Esophagus muscularis mucosa (tissue), 4 donors: Measurements from ENCODE around the gene MGAT5B. TPM values are rescaled to one million over a fixed set of nuclear protein-coding genes. Genes with fewer than 3 reads are reported as not detected.

ENCODE experiments used
- DNase-seq: peaks from one replicate; pipeline ENCODE4 v3.0.0-alpha.2; 2017; ENCODE audit errors: extremely low spot score
- H3K27ac ChIP-seq, 4 donors: fragments of 200-600 bp; sonication (generic); replicated peaks in 1 of 4; 1 replicate in 3 of 4; 2 replicates in 1 of 4; pipeline ENCODE4 v1.5.1; 2016 to 2019; ENCODE audit warnings: mild to moderate bottlenecking in 1 of 4
- H3K27me3 ChIP-seq, 4 donors: fragments of 200-600 bp; sonication (generic); one replicate each; pipeline versions ENCODE4 v1.5.1 to v1.6.0; 2016 to 2019
- H3K36me3 ChIP-seq, 4 donors: fragments of 200-600 bp; sonication (generic); one replicate each; pipeline ENCODE4 v1.5.1; 2016 to 2019
- H3K4me1 ChIP-seq, 4 donors: fragments of 200-600 bp; sonication (generic); one replicate each; pipeline ENCODE4 v1.5.1; 2016 to 2019
- H3K4me3 ChIP-seq, 4 donors: fragments of 200-600 bp; sonication (generic); 1 replicate in 2 of 4; 2 replicates in 2 of 4; pipeline ENCODE4 v1.5.1; 2016 to 2019; ENCODE audit warnings: mild to moderate bottlenecking in 4 of 4, moderate library complexity in 1 of 4
- H3K9me3 ChIP-seq, 4 donors: fragments of 200-600 bp; sonication (generic); 1 replicate in 3 of 4; 2 replicates in 1 of 4; pipeline ENCODE4 v1.5.1; 2016 to 2019
- CTCF ChIP-seq, 3 experiments: fragments of 200-600 bp in 2 of 3; fragments of 450-650 bp in 1 of 3; sonication (generic) in 2 of 3; IDR thresholded peaks; one replicate each; pipeline ENCODE4 v1.5.1; 2017 to 2019; ENCODE audit warnings: antibody characterized with exemption in 3 of 3, mild to moderate bottlenecking in 2 of 3, moderate library complexity in 1 of 3
- EP300 ChIP-seq: sonication (generic); formaldehyde crosslinking; IDR thresholded peaks from one replicate; pipeline ENCODE4 v1.6.1; 2017; ENCODE audit warnings: antibody characterized with exemption
- POLR2A ChIP-seq: fragments of 450-650 bp; IDR thresholded peaks from one replicate; pipeline ENCODE4 v1.6.1; 2017; ENCODE audit warnings: antibody characterized with exemption, moderate library complexity, mild to moderate bottlenecking, low read depth
- POLR2AphosphoS5 ChIP-seq, 2 donors: sonication (generic); formaldehyde crosslinking; IDR thresholded peaks; one replicate each; pipeline ENCODE4 v1.6.1; 2017; ENCODE audit warnings: antibody characterized with exemption in 2 of 2
- WGBS: methylation state at CpG from one replicate; pipeline ENCODE4 v1.1.5; 2018; 5-methylcytosine and 5-hydroxymethylcytosine counted together
- intact Hi-C: fragments of 100-400 bp; cut with DNase I; formaldehyde crosslinking; loops from one replicate; pipeline ENCODE4 v1.15.1; 2023
- total RNA-seq, 4 donors: library from RNA; depleted of rRNA; stranded (reverse); fragments of >200 nt; gene quantifications; one replicate each; pipeline versions ENCODE4 v1.1.0 to v1.2.1, GENCODE V29; 2016

Gene MGAT5B
- total RNA-seq: 1 to 10 TPM in 1 of 4 donors, under 1 TPM in 3; under 0.01 to 1.7 (median 0.43) TPM

- Histone ChIP-seq H3K4me3 (peak within 1 kb of the TSS; percentile 44 to 63 (median 48)), H3K27me3 (peaks cover 5 to 88% (median 32%) of the 10 kb centered on the region in 4 donors), H3K36me3 (no peaks in the 10 kb centered on the region), H3K9me3 (no peaks in the 10 kb centered on the region), H3K4me1 (peaks cover 12 to 30% (median 26%) of the 10 kb centered on the region in 4 donors), H3K27ac (no peak within 1 kb of the TSS)
- TF ChIP-seq EP300 (no peak), CTCF (IDR thresholded peaks at IDR 0.05) (peak; percentile 89 to 92 (median 90))
- no peak for DNase-seq
- WGBS: no CpG with 5 or more reads among the region's 76 CpGs
- intact Hi-C loops: loop anchor here (2.0 to 5.0 kb wide), 2 partner anchors 189 to 379 kb away; no protein-coding TSS in a partner anchor
These were observed at the start of gene MGAT5B for GRCh38 chr17:76868176-76868668. Gene MGAT5B, plus strand, starts transcription at chr17:76868404. Its CDS starts 626 bp downstream, at chr17:76869030.

GRCh38 chr17:76820039-76820438, 48.2 kb upstream of the MGAT5B start:
- intact Hi-C loops: no loop called here
- H3K9me3 ChIP-seq: no peaks in the 10 kb centered on the region
- no peaks in the 10 kb centered on the region for H3K36me3 ChIP-seq
- no peak overlapping the region for H3K27ac ChIP-seq
- TF ChIP-seq EP300 (no peak), POLR2AphosphoS5 (IDR thresholded peaks at IDR 0.05) (no peak), CTCF (IDR thresholded peaks at IDR 0.05) (no peak), POLR2A (no peak)
- no peak for DNase-seq
- no peaks in the 10 kb centered on the region for H3K4me1 ChIP-seq
- H3K4me3 ChIP-seq: no peak overlapping the region
- H3K27me3 ChIP-seq: peaks cover 0 to 42% (median 0%) of the 10 kb centered on the region in 4 donors
- WGBS: 7% methylated on average over 1 of the region's 1 CpG

- Histone ChIP-seq H3K27ac (no peak overlapping the region), H3K4me1 (no peaks in the 10 kb centered on the region), H3K27me3 (peaks cover 0 to 39% (median 0%) of the 10 kb centered on the region in 4 donors), H3K36me3 (no peaks in the 10 kb centered on the region), H3K4me3 (no peak overlapping the region), H3K9me3 (no peaks in the 10 kb centered on the region)
- WGBS: 74% methylated on average over 2 of the region's 4 CpGs
- intact Hi-C loops: no loop called here
- no peak for DNase-seq
- no peak for TF ChIP-seq CTCF (IDR thresholded peaks at IDR 0.05)
- no peak for TF ChIP-seq POLR2AphosphoS5 (IDR thresholded peaks at IDR 0.05)
- TF ChIP-seq POLR2A: no peak
- TF ChIP-seq EP300: no peak
These were observed 47.6 kb upstream of the MGAT5B start for GRCh38 chr17:76820561-76820960.

- no peaks in the 10 kb centered on the region for H3K36me3 ChIP-seq
- H3K4me3 ChIP-seq: no peak overlapping the region
- H3K9me3 ChIP-seq: no peaks in the 10 kb centered on the region
- no peak overlapping the region for H3K27ac ChIP-seq
- H3K27me3 ChIP-seq: peaks cover 0 to 35% (median 0%) of the 10 kb centered on the region in 4 donors
- no peak for DNase-seq
- 69% methylated on average over 6 of the region's 7 CpGs for WGBS
- H3K4me1 ChIP-seq: no peaks in the 10 kb centered on the region
- no peak for TF ChIP-seq EP300
- no peak for TF ChIP-seq POLR2A
- TF ChIP-seq POLR2AphosphoS5 (IDR thresholded peaks at IDR 0.05): no peak
- TF ChIP-seq CTCF (IDR thresholded peaks at IDR 0.05): no peak
- intact Hi-C loops: no loop called here
These were observed 45.9 kb upstream of the MGAT5B start for GRCh38 chr17:76822184-76822778.
